GM19328 (cell line): Measurements from ENCODE around the gene METTL27.
"Not testable (repeated sequence)": the region's sequence is repeated elsewhere in the genome, so short reads cannot be mapped to it uniquely, and the experiment has no call there.

Experiments used
- ATAC-seq: cut with Tn5 transposase; IDR thresholded peaks from one replicate; pipeline ENCODE4 v1.9.1; 2021; ENCODE audit warnings: mild to moderate bottlenecking, moderate library complexity; ENCODE audit not compliant: unreplicated experiment

Gene METTL27

DNA sequence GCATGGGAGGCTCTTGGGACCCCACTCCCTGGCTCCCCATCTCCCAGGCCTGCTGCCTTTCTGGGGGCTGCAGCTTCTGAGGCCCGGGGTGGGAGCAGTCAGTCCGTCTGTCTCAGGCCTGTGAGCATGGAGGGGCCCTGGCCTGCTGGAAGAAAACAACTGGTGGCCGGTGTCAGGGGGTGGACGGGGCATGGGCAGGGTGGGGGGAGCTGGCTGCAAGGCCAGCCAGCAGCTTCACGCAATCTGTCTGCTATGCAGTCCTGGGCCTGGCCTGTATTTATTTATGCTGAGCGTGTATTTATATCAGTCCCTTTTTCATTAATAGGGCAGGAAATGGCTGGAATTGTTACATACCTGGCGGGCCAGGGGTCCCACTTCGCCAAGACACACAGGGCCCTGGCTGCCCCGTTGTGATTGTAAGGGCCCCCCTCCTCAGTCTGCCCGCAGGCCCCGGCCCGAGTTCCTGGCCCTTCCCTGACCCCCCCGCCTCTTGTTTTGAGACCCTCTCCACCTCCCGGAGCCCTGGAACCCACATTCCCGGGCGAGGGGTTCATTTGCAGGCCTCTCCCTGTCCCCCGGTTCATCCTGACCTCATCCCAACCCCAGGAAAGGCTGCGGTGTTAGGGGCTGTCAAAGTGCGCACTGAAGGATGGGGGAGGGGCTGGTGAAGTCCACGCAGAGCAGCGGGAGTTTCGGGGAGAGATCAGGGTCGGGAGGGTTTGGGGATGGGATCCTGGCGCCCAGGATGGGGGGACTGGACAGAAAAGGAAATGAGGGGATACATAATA lies 26.9 kb upstream of the METTL27 start:
- ATAC-seq, result no peak

DNA sequence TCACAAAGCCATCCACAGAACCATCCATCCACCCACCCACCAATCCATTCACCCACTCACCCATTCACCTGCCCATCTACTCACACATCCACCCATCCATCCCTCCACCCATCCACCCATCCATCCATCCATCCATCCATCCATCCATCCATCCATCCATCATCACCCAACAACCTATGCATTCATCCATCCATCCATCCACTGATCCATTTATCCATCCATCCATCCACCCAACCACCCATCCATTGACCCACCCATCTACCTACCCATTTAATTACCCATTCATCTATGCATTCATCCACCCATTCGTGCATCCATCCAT lies 24.1 kb upstream of the METTL27 start:
- no peak for ATAC-seq

DNA sequence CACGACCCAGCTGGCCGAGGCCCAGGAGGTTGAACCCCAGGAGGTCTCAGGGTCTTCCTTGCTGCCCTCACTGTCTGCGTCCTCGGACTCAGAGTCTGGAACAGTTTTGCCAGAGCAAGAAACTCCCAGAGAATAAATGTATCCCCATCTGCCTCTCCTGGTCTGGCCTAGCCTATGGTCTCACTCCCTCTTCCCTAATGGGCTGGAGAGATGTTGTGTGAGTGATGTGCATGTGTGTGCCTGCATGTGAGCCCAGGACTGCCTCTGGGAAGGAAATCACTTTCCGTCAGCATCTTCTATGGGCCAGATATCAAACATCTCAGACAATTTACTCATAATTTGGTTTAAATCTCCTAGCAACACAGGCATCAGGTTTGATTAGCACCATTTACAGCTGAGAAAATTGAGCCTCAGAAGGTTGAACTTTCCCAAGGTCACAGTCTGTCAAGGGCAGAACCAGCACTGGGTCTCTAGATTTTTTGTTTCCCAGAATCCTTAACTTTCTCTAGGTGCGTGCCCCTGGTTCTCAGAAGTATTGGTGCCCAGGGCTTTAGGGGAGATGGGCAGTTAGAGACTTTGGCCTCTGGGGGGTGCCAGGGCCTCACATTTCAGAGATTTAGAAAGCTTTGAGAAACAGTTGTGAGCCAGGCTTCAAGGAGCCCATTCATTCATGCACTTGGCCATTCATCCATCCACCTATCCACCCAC lies 23.6 kb upstream of the METTL27 start:
- no peak for ATAC-seq

DNA sequence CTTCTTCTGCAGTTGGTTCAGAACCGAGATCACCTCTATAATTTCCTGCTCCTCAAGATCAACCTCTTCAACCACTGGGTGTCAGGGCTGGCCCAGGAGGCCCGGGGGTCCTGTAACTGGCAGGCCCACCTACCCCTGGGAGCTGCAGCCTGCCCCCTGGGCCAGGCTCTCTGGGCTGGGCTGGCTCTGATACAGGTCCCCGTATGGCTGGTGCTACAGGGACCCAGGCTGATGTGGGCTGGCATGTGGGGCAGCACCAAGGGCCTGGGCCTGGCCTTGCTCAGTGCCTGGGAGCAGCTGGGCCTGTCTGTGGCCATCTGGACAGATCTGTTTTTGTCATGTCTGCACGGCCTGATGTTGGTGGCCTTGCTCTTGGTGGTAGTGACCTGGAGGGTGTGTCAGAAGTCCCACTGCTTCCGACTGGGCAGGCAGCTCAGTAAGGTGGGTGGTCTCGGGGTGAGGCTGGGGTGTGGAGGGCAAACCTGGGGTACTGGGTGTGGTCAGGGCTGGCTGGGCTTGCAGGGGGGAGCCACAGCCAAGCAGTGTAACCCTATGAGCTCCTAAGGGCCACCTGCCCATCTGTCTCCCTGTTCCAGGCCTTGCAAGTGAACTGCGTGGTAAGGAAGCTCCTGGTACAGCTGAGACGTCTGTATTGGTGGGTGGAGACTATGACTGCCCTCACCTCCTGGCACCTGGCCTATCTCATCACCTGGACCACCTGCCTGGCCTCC lies 22.8 kb upstream of the METTL27 start:
- ATAC-seq, result no peak

DNA sequence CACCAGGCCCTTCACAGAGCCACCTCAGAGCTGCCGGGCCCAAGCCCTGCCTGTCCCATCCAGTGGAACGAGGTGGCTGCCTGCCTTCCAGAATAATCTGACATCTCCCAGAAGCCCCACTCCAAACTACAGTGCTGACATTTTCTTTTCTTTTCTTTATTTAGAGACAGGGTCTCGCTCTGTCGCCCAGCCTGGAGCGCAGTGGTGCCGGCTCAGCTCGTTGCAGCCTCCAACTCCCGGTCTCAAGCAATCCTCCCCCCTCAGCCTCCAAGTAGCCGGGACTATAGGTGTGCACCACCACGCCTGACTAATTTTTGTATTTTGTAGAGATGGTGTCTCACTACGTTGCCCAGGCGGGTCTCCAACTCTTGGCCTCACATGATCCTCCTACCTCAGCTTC lies 19.0 kb upstream of the METTL27 start:
- no peak for ATAC-seq

DNA sequence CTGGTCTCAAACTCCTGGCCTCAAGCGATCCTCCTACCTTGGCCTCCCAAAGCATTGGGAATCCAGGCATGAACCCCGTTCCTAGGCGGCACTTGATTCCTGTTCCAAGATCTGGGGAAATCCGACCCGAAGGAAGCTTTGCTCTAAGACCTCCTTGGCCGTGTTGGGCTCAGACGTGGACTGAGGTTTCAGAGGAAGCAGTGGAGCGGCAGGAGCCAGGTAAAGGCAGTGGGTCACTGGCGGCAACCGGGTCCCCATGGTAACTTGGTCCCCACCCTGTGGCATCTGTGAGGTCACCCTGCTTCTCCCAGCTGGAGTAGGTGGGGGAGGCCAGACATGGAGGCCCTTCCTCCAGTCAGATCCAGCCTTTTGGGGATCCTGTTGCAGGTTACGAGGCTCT lies 18.5 kb upstream of the METTL27 start, which contains the start of gene TMEM270:
Gene TMEM270, plus strand, starts transcription at position 301 of the 400 bp plus-strand sequence. Its CDS starts 36 bp downstream, at position 337.
- ATAC-seq, result no peak

DNA sequence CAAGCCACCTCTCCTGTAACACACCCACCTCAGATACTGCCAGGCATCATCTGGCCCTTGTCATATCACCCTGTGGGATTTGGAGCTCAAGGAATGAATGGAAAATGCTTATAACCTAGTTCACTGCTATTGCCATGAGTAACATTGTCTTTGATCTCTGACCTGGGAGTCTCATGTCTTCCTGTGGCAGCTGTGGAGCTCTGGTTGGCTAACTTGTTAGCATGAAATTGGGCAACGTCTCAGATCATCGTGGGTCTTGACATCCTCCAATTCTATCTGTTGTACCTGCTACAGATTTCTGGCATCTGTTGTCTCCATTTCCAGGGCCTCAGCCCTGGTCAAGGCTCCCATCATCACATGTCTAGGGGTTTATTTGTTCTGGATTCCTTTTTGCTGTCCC lies 16.5 kb upstream of the METTL27 start:
- no peak for ATAC-seq

DNA sequence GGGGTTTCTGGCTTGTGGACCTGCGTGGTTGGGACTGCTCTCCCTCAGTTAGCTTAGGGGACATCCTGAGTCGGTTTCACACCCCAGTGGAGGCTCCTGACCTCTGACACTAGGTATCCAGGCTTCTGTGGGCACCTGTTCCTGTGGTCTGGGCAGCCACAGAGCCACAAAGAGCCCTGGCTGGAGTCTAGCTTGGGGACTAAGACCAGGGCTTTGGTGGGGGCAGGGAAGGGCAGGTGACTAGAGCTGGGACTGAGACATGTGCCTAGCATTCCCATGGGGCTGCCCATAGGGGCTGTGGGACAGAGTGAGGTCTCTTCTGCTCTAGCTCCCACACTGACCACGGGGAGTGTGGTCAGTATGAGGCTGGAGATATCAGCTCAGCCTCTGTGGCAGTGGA lies 14.6 kb upstream of the METTL27 start:
- no peak for ATAC-seq

DNA sequence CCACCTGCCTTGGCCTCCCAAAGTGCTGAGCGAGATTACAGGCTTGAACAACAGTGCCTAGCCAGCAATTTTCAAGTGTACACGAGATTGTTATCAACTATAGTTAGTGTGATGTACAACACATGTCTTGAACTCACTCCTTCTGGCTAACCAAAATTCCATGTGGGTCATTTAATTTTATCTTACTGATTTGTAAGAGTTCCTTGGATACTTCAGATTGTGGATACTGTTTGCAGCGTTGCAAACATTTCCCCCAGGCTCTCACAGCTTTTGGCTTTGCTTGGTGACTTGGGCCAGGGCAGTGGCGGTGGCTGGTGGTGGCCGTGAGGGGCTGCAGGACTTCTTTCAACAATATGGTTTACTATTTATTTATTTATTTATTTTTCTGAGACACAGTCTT lies 10.2 kb upstream of the METTL27 start:
- no peak for ATAC-seq

DNA sequence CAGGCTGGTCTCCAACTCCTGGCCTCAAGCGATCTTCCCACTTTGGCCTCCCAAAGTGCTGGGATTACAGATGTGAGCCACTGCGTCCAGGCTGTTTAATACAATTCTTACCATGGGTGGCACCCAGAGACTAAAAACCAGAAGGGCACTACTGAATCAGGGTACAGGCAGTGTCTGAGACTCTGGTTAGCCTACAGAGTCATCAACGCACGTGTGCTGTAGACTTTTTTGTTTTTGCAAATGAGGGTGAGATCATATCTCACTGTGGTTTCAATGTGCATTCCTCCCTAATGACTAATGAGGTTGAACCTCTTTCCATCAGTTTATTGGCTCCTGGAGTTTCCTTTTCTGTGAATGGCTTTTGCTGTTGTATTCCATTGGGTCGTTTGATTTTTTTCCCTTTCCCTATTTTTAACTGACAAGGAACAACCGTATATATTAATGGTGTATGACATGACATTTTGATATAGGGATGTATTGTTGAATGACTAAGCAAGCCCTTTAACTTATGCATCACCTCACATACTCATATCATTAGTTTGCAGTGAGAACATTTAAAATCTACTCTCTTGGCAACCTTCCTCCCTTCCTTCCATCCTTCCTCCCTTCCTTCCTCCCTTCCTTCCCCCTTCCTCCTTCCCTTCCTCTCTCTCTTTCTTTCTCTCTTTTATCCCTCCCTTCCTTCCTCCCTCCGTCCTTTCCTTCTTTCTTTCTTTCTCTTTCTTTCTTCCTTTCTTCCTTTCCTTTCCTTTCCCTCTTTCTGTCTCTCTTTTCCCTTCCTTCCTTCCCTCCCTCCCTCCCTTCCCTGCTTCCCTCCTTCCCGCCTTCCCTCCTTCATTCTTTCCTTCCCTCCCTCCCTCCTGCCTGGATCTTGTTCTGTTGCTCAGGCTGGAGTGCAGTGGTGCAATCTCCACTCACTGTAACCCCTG lies 9.4 kb upstream of the METTL27 start:
- no peak for ATAC-seq

DNA sequence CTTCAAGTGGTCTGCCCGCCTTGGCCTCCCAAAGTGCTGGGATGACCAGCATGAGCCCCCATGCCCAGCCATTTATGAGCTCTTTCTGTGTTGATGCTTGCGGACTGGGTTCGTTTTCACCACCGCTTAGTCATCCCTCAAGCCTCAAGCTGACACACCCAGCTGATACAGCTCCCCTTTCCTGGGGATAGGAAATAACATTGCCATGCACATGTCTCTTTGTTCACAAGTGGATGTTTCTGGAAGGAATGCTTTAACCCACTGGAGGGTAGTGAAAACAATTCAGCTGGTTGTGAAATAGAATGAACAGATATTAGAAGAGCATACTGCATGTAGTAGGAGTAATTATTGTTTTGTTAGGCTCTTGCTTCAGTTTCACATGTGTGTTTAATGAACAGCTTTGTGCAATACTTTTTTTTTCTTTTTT lies 8.5 kb upstream of the METTL27 start:
- ATAC-seq, result no peak

DNA sequence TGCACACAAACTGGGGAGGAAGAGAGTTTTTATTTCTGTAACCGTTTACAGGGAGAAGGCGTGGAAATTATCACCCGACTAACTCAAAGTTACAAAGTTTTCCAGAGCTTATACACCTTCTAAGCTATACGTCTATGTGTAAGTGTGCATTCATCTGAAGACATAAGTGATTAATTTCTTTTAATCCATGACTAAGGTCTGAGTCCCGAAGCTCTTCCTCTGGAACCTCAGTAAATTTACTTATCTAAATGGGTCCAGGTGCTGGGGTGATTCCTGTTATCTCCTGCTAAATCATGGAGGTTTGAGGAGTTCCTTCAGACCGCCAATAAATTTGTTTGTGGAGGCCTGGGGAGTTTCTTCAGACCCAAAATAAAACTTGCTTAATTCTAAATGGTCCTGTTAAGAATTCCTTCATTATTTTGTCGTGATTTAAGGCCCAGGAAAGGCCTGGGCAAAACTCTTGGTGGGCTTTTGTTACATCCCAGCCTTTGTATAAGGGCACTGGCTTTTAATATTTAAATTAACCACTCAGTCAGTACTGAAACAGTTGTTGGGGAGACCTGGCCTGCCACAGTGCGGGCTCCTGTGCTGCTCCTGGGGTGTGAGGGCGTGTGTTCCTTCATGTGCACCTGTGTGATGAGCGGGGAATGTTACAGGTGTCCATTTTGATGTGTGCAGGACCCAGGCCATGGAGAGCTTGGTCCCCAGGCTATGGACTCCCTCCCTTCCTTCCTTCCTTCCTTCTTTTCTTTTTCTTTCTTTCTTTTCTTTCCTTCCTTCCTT lies 5.8 kb upstream of the METTL27 start:
- no peak for ATAC-seq

DNA sequence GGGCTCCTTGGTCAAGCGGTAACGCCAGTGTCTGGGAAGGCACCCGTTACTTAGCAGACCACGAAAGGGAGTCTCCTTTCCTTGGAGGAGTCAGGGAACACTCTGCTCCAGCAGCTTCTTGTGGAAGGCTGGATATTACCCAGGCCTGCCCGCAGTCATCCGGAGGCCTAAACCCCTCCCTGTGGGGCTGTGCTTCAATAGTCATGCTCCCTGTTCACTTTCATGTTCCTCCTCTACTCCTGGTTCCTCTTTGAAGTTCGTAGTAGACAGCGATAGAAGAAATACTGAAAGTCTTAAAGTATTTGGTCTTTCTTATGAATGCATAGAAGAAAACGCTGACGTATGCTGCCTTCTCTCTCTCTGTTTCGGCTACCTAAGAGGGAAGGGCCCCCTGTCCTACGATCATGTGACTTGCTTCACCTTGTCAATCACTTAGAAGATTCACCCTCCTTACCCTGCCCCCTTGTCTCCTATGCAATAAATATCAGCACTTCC lies 3.4 kb upstream of the METTL27 start:
- ATAC-seq, result not testable (repeated sequence)

DNA sequence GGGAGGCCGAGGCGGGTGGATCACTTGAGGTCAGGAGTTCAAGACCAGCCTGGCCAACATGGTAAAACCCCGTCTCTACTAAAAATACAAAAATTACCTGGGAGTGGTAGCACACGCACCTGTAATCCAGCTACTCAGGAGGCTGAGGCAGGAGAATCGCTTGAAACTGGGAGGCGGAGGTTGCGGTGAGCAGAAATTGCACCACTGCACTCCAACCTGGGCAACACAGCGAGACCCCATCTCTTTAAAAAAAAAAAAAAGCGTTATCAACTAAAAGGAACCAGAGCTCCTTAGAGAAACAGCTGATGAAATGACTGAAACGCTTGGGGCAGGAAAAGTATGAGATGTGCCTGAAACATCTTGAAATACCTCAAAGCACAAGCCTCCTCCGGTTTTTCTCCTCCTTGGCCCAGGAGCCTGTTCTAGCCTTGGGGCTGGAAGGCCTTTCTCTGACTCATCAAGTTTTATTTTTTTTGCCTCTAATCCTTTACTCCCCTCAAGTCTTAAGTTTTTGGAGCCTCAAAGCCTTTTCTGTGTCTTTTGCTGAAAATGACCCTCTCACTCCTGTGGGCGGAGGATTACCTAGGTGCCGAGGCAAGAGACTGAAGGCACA lies 2.6 kb upstream of the METTL27 start:
- ATAC-seq, result no peak

DNA sequence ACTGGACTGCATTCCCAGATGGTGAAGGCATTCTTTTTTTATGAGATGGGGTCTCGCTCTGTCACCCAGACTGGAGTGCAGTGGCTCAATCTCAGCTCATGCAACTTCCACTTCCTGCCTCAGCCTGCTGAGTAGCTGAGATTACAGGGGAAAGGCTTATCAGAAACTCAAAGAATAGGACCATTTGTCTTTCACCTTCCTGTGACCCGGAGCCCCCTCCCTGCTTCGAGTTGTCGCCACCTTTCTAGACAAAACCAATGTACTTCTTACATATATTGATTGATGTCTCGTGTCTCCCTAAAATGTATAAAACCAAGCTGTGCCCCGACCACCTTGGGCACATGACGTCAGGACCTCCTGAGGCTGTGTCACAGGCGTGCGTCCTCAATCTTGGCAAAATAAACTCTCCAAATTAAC lies 1.8 kb upstream of the METTL27 start:
- no peak for ATAC-seq

DNA sequence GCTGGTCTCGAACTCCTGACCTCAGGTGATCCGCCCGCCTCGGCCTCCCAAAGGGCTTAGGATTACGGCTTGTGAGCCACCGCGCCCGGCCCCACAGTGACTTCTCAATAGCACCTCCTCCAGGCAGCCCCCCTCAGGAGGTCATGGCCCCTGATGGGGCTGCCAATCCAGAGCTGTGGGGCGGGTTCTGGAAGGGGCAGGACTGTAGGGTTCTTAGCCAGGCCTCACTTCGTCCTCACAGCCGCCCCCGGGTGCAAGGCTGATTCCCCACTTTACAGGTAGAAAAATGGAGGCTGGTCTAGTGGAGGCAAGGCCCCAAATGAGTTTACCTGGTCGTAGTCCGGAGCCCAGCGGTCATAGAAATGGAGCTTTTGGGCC lies 638 bp downstream of the METTL27 start:
- ATAC-seq, result no peak

DNA sequence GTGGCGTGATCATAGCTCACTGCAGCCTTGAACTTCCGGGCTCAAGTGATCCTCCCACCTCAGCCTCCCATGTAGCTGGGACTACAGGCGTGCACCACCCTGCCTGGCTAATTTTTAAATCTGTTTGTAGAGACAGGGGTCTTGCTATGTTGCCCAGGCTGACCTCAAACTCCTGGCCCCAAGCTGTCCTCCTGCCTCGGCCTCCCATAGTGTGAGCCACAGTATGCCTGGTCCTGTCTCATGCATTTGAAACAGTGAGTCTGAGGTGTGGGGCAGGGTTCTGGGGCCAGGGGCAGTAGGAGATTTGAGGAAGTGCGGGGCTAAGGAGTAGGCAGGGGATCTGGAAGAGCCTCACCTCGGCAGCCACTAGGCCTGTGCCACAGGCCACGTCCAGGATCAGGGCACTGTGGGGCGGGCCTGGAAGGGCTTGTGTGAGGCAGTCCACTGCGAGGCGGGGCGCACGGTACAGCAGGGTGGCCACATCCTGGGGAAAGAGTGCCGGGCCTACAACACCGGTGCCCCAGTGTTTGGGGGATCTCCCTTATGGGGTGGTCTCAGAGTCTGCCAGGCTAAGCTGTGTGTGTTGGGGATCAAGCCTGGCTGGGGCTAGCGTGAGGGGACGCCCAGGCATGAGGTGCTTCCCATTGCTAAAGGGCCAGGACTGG lies 1.5 kb downstream of the METTL27 start:
- ATAC-seq, result no peak

DNA sequence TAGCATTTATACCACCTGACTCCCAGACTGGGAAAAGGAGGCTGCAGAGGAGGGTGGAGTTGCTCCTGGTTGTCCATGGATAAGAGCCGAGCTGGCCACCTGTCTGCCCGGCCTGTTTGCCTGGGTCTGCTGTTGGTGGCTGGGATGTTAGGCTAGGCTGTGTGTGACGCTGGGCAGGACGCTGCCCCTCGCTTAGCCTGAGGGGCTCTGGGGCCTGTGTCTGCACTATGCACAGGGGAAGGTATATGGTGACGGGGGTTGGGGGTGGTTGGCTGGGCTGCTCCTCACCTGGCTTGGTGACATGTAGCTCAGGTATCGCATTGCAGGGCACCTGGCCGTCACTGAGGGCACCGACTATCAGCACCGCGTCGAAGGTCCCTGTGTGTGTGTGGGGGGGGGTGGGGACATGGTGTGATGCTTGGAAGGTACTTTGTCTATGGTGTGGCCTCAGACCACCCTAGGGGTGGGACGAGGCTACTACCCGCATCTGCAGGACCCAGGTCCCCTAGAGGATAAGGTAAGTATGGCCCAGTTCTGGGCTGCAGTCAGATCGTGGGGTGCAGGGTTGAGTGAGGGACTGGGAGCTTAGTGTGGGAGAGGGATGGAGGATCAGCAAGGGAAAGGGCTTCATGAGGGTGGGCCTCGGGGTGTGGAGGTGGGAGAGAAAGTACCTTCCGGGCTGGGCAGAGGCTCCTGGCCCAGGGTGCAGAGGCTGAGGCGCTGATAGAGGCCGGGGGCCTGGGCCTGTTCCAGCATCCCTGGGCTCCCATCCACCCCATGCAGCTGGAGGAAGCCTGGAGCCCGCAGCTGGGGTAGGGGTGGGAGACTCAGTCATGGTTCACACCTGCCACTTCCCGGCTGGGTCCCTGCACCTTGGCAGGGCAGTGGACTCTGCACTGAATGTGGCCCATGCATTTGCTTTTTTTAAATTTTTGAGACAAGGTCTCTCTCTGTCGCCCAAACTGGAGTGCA lies 2.3 kb downstream of the METTL27 start:
- no peak for ATAC-seq
